Hair follicular keratinocyte (primary cell): Measurements from ENCODE around the gene CLCNKA. TPM values are rescaled to one million over a fixed set of nuclear protein-coding genes. Genes with fewer than 3 reads are reported as not detected.

ENCODE experiments used
- total RNA-seq: library from RNA; depleted of rRNA; stranded (reverse); fragments of >200 nt; gene quantifications from 2 replicates; pipeline ENCODE4 v1.2.3, GENCODE V29; 2015

Gene CLCNKA
- total RNA-seq: not detected in 2 replicates

DNA sequence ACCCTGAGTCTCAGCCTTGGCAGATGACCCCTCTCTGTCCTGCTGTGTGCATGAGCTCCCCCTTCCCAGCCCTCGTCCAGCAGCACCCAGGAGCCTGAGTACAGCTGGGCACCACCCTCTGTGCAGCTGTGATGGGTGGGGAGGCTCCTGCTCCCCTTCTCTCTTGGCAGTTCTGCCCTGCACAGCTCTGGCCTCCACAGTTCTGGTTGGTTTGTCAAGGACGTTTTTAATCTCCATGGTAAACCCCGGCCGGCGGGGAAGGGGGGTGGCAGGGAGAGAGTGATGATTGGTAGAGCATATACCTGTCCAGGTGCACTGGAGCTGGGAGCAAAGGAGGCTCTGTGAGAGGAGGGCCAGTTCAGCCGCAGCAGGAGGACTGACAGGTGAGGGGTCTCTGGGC, at the start of gene CLCNKA:
Gene CLCNKA (plus strand): TSS at position 356 of the 400 bp plus-strand sequence. CDS start 584 bp downstream, outside the sequence.

DNA sequence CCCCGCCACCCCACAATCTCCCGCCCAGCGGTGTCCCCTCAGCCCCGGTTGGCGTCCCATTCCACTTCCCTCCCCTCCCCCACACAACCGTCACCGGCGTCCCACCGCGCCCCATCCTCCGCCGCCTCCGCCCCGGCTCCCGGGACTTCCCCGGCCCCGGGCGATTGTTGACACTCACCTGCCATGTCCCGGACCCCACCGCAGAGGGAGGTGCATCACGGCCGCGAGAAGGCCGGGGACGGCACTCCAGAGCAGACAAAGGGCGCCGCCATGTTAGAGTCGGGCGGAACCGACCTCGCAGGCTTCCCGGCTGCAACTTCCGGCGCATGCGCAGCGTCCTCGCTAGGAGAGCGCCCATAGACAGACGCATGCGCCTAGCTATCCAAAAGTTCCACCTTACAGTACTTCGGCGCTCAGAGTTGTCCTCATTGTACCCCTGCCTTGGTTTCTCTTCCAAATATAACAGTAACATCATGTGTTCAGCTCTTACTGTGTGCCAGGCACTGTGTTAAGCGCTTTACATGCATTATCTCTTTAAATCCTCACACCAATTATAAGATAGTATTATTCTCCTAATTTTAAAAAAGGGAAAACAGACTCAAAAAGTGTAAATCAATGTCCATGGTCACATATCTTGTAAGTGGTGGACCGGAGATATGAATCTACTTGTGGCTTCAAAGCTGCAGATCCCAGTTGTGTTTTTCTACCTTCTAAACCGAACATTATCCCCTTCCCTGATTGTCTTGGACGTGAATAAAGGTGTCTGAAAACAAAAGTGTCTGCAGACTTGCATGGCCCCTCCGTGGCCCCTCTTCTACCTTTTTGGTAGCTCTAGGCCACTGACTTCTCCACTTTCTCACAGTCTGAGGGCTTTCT, 45.8 kb upstream of the CLCNKA start, which contains the start of gene ZBTB17:
Gene ZBTB17 (minus strand): TSS at position 297 of the 876 bp plus-strand sequence. CDS start 27,606 bp downstream, outside the sequence.

GRCh38 chr1:16017461-16018303, 4.2 kb upstream of the CLCNKA start, which contains the start of gene HSPB7:
Gene HSPB7 (minus strand): TSS chr1:16018043. CDS start chr1:16017963, 80 bp downstream.

GRCh38 chr1:16043521-16043920, 21.7 kb downstream of the CLCNKA start, which contains the start of gene CLCNKB:
Gene CLCNKB (plus strand): TSS chr1:16043782. CDS start chr1:16044493, 711 bp downstream.

DNA sequence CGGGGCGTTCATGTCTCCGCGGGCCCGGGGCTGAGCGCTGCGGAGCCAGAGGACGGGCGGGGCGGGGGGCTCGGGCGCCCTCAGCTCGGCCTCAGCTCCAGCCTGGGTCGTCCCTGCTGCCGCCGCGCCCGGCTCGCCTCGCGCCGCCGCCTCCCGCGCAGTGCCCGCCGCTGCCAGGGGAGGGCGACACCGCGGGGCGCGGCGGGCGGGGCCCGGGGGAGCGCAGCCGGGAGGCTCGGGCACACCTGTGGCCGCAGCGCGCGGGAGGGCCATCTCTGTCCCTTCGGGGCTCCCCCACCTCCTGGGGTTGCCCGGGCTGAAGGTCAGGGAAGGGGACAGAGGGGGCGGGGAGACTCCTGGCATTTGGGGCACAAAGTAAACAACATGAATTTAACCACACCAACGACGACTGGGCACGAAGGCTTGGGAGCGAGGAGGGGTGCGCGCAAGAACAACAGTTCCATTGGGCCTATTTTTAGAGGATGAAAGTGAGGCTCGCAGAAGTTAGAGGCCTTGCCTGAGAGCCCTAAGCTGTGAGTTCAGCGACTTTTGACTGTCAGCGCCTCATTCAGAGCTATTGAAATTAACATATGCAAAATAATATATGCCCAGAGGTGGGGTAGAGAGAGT, 51.8 kb downstream of the CLCNKA start, which contains the start of gene FAM131C:
Gene FAM131C (minus strand): TSS at position 162 of the 630 bp plus-strand sequence. CDS start 209 bp downstream, outside the sequence.

Other genes with a start within 250 kb of the CLCNKA start
- 1.1 and 2.0 TPM in 2 replicates for gene UQCRHL, start 214.4 kb upstream of the CLCNKA start, total RNA-seq
- gene SPEN, start 174.3 kb upstream of the CLCNKA start, total RNA-seq: 14.5 and 14.8 TPM in 2 replicates
- gene ZBTB17, start 45.9 kb upstream of the CLCNKA start, total RNA-seq: 18.4 and 24.5 TPM in 2 replicates
- gene SRARP, start 17.8 kb upstream of the CLCNKA start, total RNA-seq: not detected in 2 replicates
- not detected in 2 replicates for gene HSPB7, start 4.0 kb upstream of the CLCNKA start, total RNA-seq
- gene CLCNKB, start 21.7 kb downstream of the CLCNKA start, total RNA-seq: not detected in 2 replicates
- 0.15 and 1.6 TPM in 2 replicates for gene FAM131C, start 51.6 kb downstream of the CLCNKA start, total RNA-seq
- 110 and 129 TPM in 2 replicates for gene EPHA2, start 134.0 kb downstream of the CLCNKA start, total RNA-seq
- 3.3 and 4.9 TPM in 2 replicates for gene ARHGEF19, start 190.6 kb downstream of the CLCNKA start, total RNA-seq
- 4.7 and 7.7 TPM in 2 replicates for gene CPLANE2, start 215.1 kb downstream of the CLCNKA start, total RNA-seq